Muscle layer of colon (tissue), 2 donors: ENCODE results near the gene GABRB2.

Experiments used
- H3K27ac ChIP-seq: one replicate; pipeline ENCODE4 v1.7.0; 2013; ENCODE audit warnings: low read depth, mild to moderate bottlenecking, low read length, moderate library complexity
- H3K27me3 ChIP-seq, 2 donors: one replicate each; pipeline ENCODE4 v1.7.0; 2013; ENCODE audit warnings: low read length in 2 of 2, mild to moderate bottlenecking in 2 of 2; ENCODE audit not compliant: insufficient read depth in 2 of 2, control insufficient read depth in 1 of 2
- H3K36me3 ChIP-seq: one replicate; pipeline ENCODE4 v1.7.0; 2013; ENCODE audit warnings: mild to moderate bottlenecking, low read length; ENCODE audit not compliant: insufficient read depth
- H3K4me1 ChIP-seq: one replicate; pipeline ENCODE4 v1.7.0; 2013; ENCODE audit warnings: mild to moderate bottlenecking, low read length; ENCODE audit not compliant: insufficient read depth
- H3K4me3 ChIP-seq, 2 donors: one replicate each; pipeline ENCODE4 v1.7.0; 2013; ENCODE audit warnings: low read length in 2 of 2, low read depth in 1 of 2, mild to moderate bottlenecking in 1 of 2, moderate library complexity in 1 of 2
- H3K9ac ChIP-seq: one replicate; pipeline ENCODE4 v1.7.0; 2013; ENCODE audit warnings: low read length
- H3K9me3 ChIP-seq: one replicate; pipeline ENCODE4 v1.7.0; 2013; ENCODE audit warnings: mild to moderate bottlenecking, low read length
- donor health status: abdominal sarcoma.
- donor health status: Adenocarcinoma of cecum.

GABRB2 gene

GRCh38 chr5:161387121-161387520, 159.4 kb downstream of the GABRB2 start:
- Histone ChIP-seq H3K36me3 (no peaks in the 10 kb centered on the region), H3K9ac (no peak overlapping the region), H3K27me3 (no peaks in the 10 kb centered on the region), H3K4me3 (no peak overlapping the region), H3K9me3 (no peaks in the 10 kb centered on the region), H3K4me1 (no peaks in the 10 kb centered on the region), H3K27ac (no peak overlapping the region)

- Histone ChIP-seq H3K27ac (no peak overlapping the region), H3K9me3 (no peaks in the 10 kb centered on the region), H3K27me3 (no peaks in the 10 kb centered on the region), H3K4me1 (no peaks in the 10 kb centered on the region), H3K9ac (no peak overlapping the region), H3K4me3 (no peak overlapping the region), H3K36me3 (no peaks in the 10 kb centered on the region)
Observed at GRCh38 chr5:161385027-161385426, 161.5 kb downstream of the GABRB2 start.

- no peaks in the 10 kb centered on the region for H3K9me3 ChIP-seq
Observed at GRCh38 chr5:161382685-161383084, 163.8 kb downstream of the GABRB2 start.

GRCh38 chr5:161380486-161380885, 166.0 kb downstream of the GABRB2 start:
- no peaks in the 10 kb centered on the region for H3K4me1 ChIP-seq
- H3K9ac ChIP-seq = no peak overlapping the region
- no peak overlapping the region for H3K4me3 ChIP-seq
- no peaks in the 10 kb centered on the region for H3K27me3 ChIP-seq
- no peaks in the 10 kb centered on the region for H3K36me3 ChIP-seq
- no peaks in the 10 kb centered on the region for H3K9me3 ChIP-seq
- no peak overlapping the region for H3K27ac ChIP-seq

More at GRCh38 chr5:161382685-161383084, 163.8 kb downstream of the GABRB2 start:
- Histone ChIP-seq H3K4me3 (no peak overlapping the region), H3K27me3 (no peaks in the 10 kb centered on the region), H3K27ac (no peak overlapping the region), H3K36me3 (no peaks in the 10 kb centered on the region), H3K9ac (no peak overlapping the region), H3K4me1 (no peaks in the 10 kb centered on the region)

- Histone ChIP-seq H3K27ac (no peak overlapping the region), H3K9me3 (no peaks in the 10 kb centered on the region), H3K4me1 (no peaks in the 10 kb centered on the region)
Observed at GRCh38 chr5:161378701-161379100, 167.8 kb downstream of the GABRB2 start.

GRCh38 chr5:161376034-161376433, 170.5 kb downstream of the GABRB2 start:
- Histone ChIP-seq H3K4me1 (no peaks in the 10 kb centered on the region), H3K4me3 (no peak overlapping the region), H3K27me3 (no peaks in the 10 kb centered on the region), H3K27ac (no peak overlapping the region), H3K9ac (no peak overlapping the region), H3K36me3 (no peaks in the 10 kb centered on the region), H3K9me3 (no peaks in the 10 kb centered on the region)

More at GRCh38 chr5:161378701-161379100, 167.8 kb downstream of the GABRB2 start:
- Histone ChIP-seq H3K9ac (no peak overlapping the region), H3K4me3 (no peak overlapping the region), H3K27me3 (no peaks in the 10 kb centered on the region), H3K36me3 (no peaks in the 10 kb centered on the region)

GRCh38 chr5:161373345-161373707, 173.2 kb downstream of the GABRB2 start:
- no peak overlapping the region for H3K27ac ChIP-seq
- no peaks in the 10 kb centered on the region for H3K4me1 ChIP-seq
- no peaks in the 10 kb centered on the region for H3K36me3 ChIP-seq
- no peaks in the 10 kb centered on the region for H3K27me3 ChIP-seq
- H3K4me3 ChIP-seq = no peak overlapping the region
- no peaks in the 10 kb centered on the region for H3K9me3 ChIP-seq
- no peak overlapping the region for H3K9ac ChIP-seq

- Histone ChIP-seq H3K9ac (no peak overlapping the region), H3K27ac (no peak overlapping the region), H3K9me3 (no peaks in the 10 kb centered on the region), H3K36me3 (no peaks in the 10 kb centered on the region), H3K27me3 (no peaks in the 10 kb centered on the region), H3K4me1 (no peaks in the 10 kb centered on the region), H3K4me3 (no peak overlapping the region)
Observed at GRCh38 chr5:161372682-161373344, 173.7 kb downstream of the GABRB2 start.

GRCh38 chr5:161369022-161369421, 177.5 kb downstream of the GABRB2 start:
- no peaks in the 10 kb centered on the region for H3K4me1 ChIP-seq
- no peak overlapping the region for H3K9ac ChIP-seq
- no peak overlapping the region for H3K4me3 ChIP-seq
- no peak overlapping the region for H3K27ac ChIP-seq
- no peaks in the 10 kb centered on the region for H3K9me3 ChIP-seq
- no peaks in the 10 kb centered on the region for H3K27me3 ChIP-seq
- H3K36me3 ChIP-seq = no peaks in the 10 kb centered on the region

GRCh38 chr5:161358446-161358845, 188.1 kb downstream of the GABRB2 start:
- Histone ChIP-seq H3K9ac (no peak overlapping the region), H3K4me3 (no peak overlapping the region), H3K36me3 (no peaks in the 10 kb centered on the region), H3K27me3 (no peaks in the 10 kb centered on the region), H3K4me1 (no peaks in the 10 kb centered on the region), H3K27ac (no peak overlapping the region), H3K9me3 (no peaks in the 10 kb centered on the region)

- H3K36me3 ChIP-seq = no peaks in the 10 kb centered on the region
- no peaks in the 10 kb centered on the region for H3K4me1 ChIP-seq
- no peak overlapping the region for H3K4me3 ChIP-seq
- H3K9ac ChIP-seq = no peak overlapping the region
- no peaks in the 10 kb centered on the region for H3K9me3 ChIP-seq
- no peaks in the 10 kb centered on the region for H3K27me3 ChIP-seq
- no peak overlapping the region for H3K27ac ChIP-seq
Observed at GRCh38 chr5:161344234-161344633, 202.3 kb downstream of the GABRB2 start.

GRCh38 chr5:161342886-161343285, 203.6 kb downstream of the GABRB2 start:
- Histone ChIP-seq H3K9ac (no peak overlapping the region), H3K4me1 (no peaks in the 10 kb centered on the region), H3K9me3 (no peaks in the 10 kb centered on the region), H3K27ac (no peak overlapping the region), H3K27me3 (no peaks in the 10 kb centered on the region), H3K36me3 (no peaks in the 10 kb centered on the region), H3K4me3 (no peak overlapping the region)
